B cell (primary cell): ENCODE results near the gene ANKRD61. TPM values are rescaled to one million over a fixed set of nuclear protein-coding genes. Genes with fewer than 3 reads are reported as not detected.

Experiments
- ATAC-seq: fragments of 200-7000 bp; cut with Tn5 transposase; one replicate; pipeline ENCODE4 v1.10.0; 2021; ENCODE audit warnings: low read depth, mild to moderate bottlenecking, moderate number of reproducible peaks, moderate library complexity
- CTCF ChIA-PET: fragments of 350-600 bp; sonication (Branson Sonifier 250); formaldehyde crosslinking; loops from one replicate; lab custom pipeline; 2021; ENCODE audit warnings: antibody characterized with exemption, inconsistent platforms; lab: Charles Lee
- POLR2A ChIA-PET: fragments of 350-600 bp; sonication (Branson Sonifier 250); formaldehyde crosslinking; loops from one replicate; lab custom pipeline; 2021; ENCODE audit warnings: antibody characterized with exemption; lab: Charles Lee
- DNase-seq: peaks from one replicate; pipeline ENCODE4 v3.0.0; 2013
- H2AFZ ChIP-seq: 2 replicates; pipeline ENCODE4 v1.6.1; 2012; ENCODE audit warnings: mild to moderate bottlenecking, low read depth, low read length; ENCODE audit not compliant: insufficient read depth, poor library complexity, severe bottlenecking
- H3K27ac ChIP-seq, 2 donors: 1 replicate in 1 of 2; 2 replicates in 1 of 2; pipeline ENCODE4 v1.5.1; 2012 to 2013; ENCODE audit warnings: low read length in 2 of 2, mild to moderate bottlenecking in 2 of 2, moderate library complexity in 1 of 2
- H3K27me3 ChIP-seq, 4 experiments: fragments of 200-600 bp in 1 of 4; sonication (generic) in 1 of 4; replicated peaks in 1 of 4; 1 replicate in 2 of 4; 2 replicates in 2 of 4; pipeline versions ENCODE4 v1.6.1 to v1.7.0; 2013 to 2016; ENCODE audit warnings: low read length in 3 of 4, mild to moderate bottlenecking in 2 of 4, mixed read lengths in 1 of 4, moderate library complexity in 1 of 4; ENCODE audit not compliant: insufficient read depth in 4 of 4, control insufficient read depth in 3 of 4; ENCODE audit errors: control extremely low read depth in 1 of 4
- H3K36me3 ChIP-seq, 2 experiments: replicated peaks in 1 of 2; 1 replicate in 1 of 2; 2 replicates in 1 of 2; pipeline versions ENCODE4 v1.6.1 to v1.7.1; 2013; ENCODE audit warnings: low read length in 1 of 2; ENCODE audit not compliant: insufficient read depth in 2 of 2, control insufficient read depth in 1 of 2; ENCODE audit errors: control extremely low read depth in 1 of 2, extremely low read depth in 1 of 2
- H3K4me1 ChIP-seq, 2 donors: fragments of 200-600 bp in 1 of 2; sonication (generic) in 1 of 2; 1 replicate in 1 of 2; 2 replicates in 1 of 2; pipeline versions ENCODE4 v1.5.1 to v1.6.1; 2013 to 2017; ENCODE audit warnings: low read length in 2 of 2; ENCODE audit not compliant: control insufficient read depth in 2 of 2, insufficient read depth in 2 of 2
- H3K4me2 ChIP-seq: replicated peaks from 2 replicates; pipeline ENCODE3; 2012; ENCODE audit warnings: mild to moderate bottlenecking, low read depth, low read length; ENCODE audit not compliant: poor library complexity, severe bottlenecking
- H3K4me3 ChIP-seq, 5 experiments: fragments of 200-600 bp in 1 of 5; sonication (generic) in 1 of 5; 1 replicate in 3 of 5; 2 replicates in 2 of 5; pipeline versions ENCODE4 v1.5.1 to v1.7.0; 2011 to 2016; ENCODE audit warnings: low read length in 4 of 5, mild to moderate bottlenecking in 4 of 5, low read depth in 2 of 5, control low read depth in 1 of 5, moderate library complexity in 1 of 5; ENCODE audit not compliant: insufficient read depth in 1 of 5; ENCODE audit errors: control extremely low read depth in 1 of 5, extremely low read depth in 1 of 5
- H3K79me2 ChIP-seq: fragments of 200-600 bp; sonication (generic); one replicate; pipeline ENCODE4 v1.6.0; 2016; ENCODE audit warnings: low read length; ENCODE audit not compliant: control insufficient read depth, insufficient read depth
- H3K9ac ChIP-seq: fragments of 200-600 bp; sonication (generic); 2 replicates; pipeline ENCODE4 v1.6.1; 2017; ENCODE audit warnings: mild to moderate bottlenecking, low read length, moderate library complexity
- H3K9me3 ChIP-seq, 3 donors: one replicate each; pipeline versions ENCODE4 v1.6.1 to v1.7.1; 2013; ENCODE audit warnings: low read length in 2 of 3; ENCODE audit not compliant: control insufficient read depth in 2 of 3, insufficient read depth in 1 of 3; ENCODE audit errors: control extremely low read depth in 1 of 3
- H4K20me1 ChIP-seq: 2 replicates; pipeline ENCODE4 v1.6.0; 2012; ENCODE audit warnings: mild to moderate bottlenecking, low read length; ENCODE audit not compliant: insufficient read depth, control insufficient read depth, poor library complexity, severe bottlenecking
- H3K27ac Mint-ChIP-seq: one replicate; pipeline ENCODE4 v1.8.0; 2021; ENCODE audit warnings: mixed read lengths
- H3K27me3 Mint-ChIP-seq: one replicate; pipeline ENCODE4 v1.8.0; 2021; ENCODE audit warnings: mixed read lengths
- H3K4me1 Mint-ChIP-seq: one replicate; pipeline ENCODE4 v1.8.0; 2021; ENCODE audit warnings: mixed read lengths
- H3K4me3 Mint-ChIP-seq: one replicate; pipeline ENCODE4 v1.8.0; 2021; ENCODE audit warnings: mixed read lengths
- H3K9me3 Mint-ChIP-seq: one replicate; pipeline ENCODE4 v1.8.0; 2022; ENCODE audit warnings: mixed read lengths; ENCODE audit not compliant: insufficient read depth
- EZH2 ChIP-seq: IDR thresholded peaks from 2 replicates; pipeline ENCODE4 v1.6.1; 2012; ENCODE audit warnings: borderline replicate concordance, low read depth, mild to moderate bottlenecking, moderate library complexity, low read length; ENCODE audit not compliant: insufficient read depth, poor library complexity, severe bottlenecking
- WGBS: methylation state at CpG from one replicate; pipeline ENCODE4 v1.1.5; 2013; ENCODE audit warnings: missing lambda C conversion rate; ENCODE audit not compliant: insufficient coverage; 5-methylcytosine and 5-hydroxymethylcytosine counted together
- intact Hi-C: fragments of 100-400 bp; cut with micrococcal nuclease; formaldehyde crosslinking; loops from one replicate; pipeline ENCODE4 v1.10.0; 2022
- polyA plus RNA-seq: library from polyadenylated mRNA; depleted of rRNA; stranded (reverse); fragments of >200 nt; gene quantifications from 2 replicates; pipeline ENCODE4 v1.2.3, GENCODE V29; 2012
- total RNA-seq, 2 donors: library from RNA; stranded (reverse); fragments of 120-200 nt in 1 of 2; gene quantifications; 1 replicate in 1 of 2; 2 replicates in 1 of 2; pipeline versions ENCODE4 v1.2.3 to v1.2.4, GENCODE V29; 2013 to 2022
- TF ChIP-seq, protein P1 (sequence below): fragments of 200-600 bp; IDR thresholded peaks from one replicate; pipeline ENCODE4 v1.8.0; 2022; ENCODE audit warnings: antibody characterized with exemption, mild to moderate bottlenecking

The ANKRD61 gene
- total and polyA plus RNA-seq, 2 donors (not counting 1 experiment from before 2014, with no cell fraction given): 0.13 TPM; not detected in 1

DNA sequence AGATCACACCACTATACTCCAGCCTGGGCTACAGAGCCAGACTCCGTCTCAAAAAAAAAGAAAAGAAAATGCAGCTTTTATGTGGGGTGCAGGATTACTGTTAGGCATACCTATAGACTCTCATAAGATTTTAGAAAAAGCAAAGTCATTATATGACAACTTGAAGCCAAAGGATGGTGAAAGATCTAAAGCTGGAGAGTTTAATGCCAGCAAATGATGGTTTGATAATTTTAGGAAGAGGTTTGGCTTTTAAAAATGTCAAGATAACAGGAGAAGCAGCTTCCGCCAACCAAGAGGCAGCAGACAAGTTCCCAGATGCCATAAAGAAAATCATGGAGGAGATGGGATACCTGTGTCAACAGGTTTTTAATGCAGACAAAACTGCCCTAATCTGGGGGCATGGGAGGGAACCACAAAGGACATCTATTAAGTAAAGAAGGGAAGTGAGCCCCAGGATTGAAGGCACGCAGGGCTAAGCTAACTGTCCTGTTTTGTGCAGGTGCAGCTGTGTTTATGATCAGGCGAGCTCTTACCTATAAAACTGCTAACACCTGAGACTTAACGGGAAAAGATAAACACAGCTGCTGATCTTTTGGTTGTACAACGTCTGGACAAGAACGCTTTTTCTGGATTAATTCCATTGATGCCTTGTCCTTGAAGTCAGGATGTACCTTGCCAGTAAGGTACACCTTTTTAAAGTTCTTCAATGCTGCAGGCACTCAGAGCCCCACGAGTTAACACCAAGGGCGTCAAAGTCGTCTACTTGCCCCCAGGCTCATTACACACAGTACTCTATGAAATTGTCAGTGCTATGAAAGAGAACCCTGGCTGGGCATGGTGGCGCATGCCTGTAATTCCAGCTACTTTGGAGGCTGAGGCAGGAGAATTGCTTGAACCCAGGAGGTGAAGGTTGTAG, 10.5 kb upstream of the ANKRD61 start:
- no peak overlapping the region for H3K4me3 ChIP-seq
- no peak overlapping the region for H3K27ac ChIP-seq
- POLR2A ChIA-PET: interaction anchor here (0.7 kb wide), 1 partner anchor 1160 kb away, joined by 13 read pairs; no protein-coding TSS in a partner anchor
- Mint-ChIP-seq H3K27me3 (no peaks in the 10 kb centered on the region), H3K9me3 (no peaks in the 10 kb centered on the region), H3K27ac (no peak overlapping the region), H3K4me3 (no peak overlapping the region), H3K4me1 (peaks cover 5% of the 10 kb centered on the region)
- peaks cover 2% of the 10 kb centered on the region for H3K79me2 ChIP-seq
- intact Hi-C loops: no loop called here
- DNase-seq: no peak
- CTCF ChIA-PET: interaction anchor here (1.4 kb wide), 1 partner anchor 12 kb away, joined by 4 read pairs; the partner anchor contains the start of genes AIMP2 and PMS2
- no peaks in the 10 kb centered on the region for H3K27me3 ChIP-seq
- WGBS: 97% methylated on average over 5 of the region's 11 CpGs
- no peak for ATAC-seq
- H3K4me1 ChIP-seq: peaks cover 0 to 1% of the 10 kb centered on the region in 2 donors
- no peaks in the 10 kb centered on the region for H3K9me3 ChIP-seq
- no peak overlapping the region for H3K9ac ChIP-seq
- H4K20me1 ChIP-seq: no peaks in the 10 kb centered on the region
- peaks cover 13 to 77% of the 10 kb centered on the region in 2 experiments for H3K36me3 ChIP-seq
- H2AFZ ChIP-seq: no peak overlapping the region
- H3K4me2 ChIP-seq: no peak overlapping the region
- no peak for TF ChIP-seq EZH2
- TF ChIP-seq, protein P1, sequence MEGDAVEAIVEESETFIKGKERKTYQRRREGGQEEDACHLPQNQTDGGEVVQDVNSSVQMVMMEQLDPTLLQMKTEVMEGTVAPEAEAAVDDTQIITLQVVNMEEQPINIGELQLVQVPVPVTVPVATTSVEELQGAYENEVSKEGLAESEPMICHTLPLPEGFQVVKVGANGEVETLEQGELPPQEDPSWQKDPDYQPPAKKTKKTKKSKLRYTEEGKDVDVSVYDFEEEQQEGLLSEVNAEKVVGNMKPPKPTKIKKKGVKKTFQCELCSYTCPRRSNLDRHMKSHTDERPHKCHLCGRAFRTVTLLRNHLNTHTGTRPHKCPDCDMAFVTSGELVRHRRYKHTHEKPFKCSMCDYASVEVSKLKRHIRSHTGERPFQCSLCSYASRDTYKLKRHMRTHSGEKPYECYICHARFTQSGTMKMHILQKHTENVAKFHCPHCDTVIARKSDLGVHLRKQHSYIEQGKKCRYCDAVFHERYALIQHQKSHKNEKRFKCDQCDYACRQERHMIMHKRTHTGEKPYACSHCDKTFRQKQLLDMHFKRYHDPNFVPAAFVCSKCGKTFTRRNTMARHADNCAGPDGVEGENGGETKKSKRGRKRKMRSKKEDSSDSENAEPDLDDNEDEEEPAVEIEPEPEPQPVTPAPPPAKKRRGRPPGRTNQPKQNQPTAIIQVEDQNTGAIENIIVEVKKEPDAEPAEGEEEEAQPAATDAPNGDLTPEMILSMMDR: no peak

DNA sequence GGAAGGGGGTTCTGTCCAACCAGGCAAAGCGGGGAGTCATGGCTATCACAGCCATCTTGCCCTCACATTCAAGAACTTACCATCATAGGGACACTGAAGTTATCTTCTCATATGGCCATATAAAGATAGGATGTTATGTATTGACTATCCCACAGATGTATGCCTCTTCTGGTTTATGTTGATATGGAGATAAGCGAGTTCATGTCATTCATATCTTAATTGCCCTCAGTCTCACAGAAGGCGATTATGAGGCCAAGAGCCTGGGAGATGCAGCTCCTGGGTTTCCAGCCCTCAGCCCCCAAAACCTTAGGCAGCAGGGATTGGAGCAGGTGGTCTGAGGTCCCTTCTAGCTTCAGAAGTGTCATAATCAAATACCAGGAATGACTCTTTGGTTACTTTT, 8.5 kb upstream of the ANKRD61 start:
- peaks cover 9% of the 10 kb centered on the region for H3K79me2 ChIP-seq
- ATAC-seq (no peak), DNase-seq (no peak)
- H3K27ac ChIP-seq: no peak overlapping the region
- no peaks in the 10 kb centered on the region for H4K20me1 ChIP-seq
- Mint-ChIP-seq H3K4me3 (no peak overlapping the region), H3K27me3 (no peaks in the 10 kb centered on the region), H3K9me3 (no peaks in the 10 kb centered on the region), H3K4me1 (peaks cover 21% of the 10 kb centered on the region), H3K27ac (no peak overlapping the region)
- no peak overlapping the region for H3K9ac ChIP-seq
- POLR2A ChIA-PET: no interaction called here
- TF ChIP-seq EZH2: no peak
- TF ChIP-seq, protein P1: no peak
- peaks cover 13 to 76% of the 10 kb centered on the region in 2 experiments for H3K36me3 ChIP-seq
- H3K9me3 ChIP-seq: no peaks in the 10 kb centered on the region
- intact Hi-C loops: no loop called here
- H3K4me3 ChIP-seq: no peak overlapping the region
- no peaks in the 10 kb centered on the region for H3K27me3 ChIP-seq
- H3K4me2 ChIP-seq: no peak overlapping the region
- 100% methylated on average over 1 of the region's 3 CpGs for WGBS
- no peak overlapping the region for H2AFZ ChIP-seq
- CTCF ChIA-PET: interaction anchor here (1.7 kb wide), 1 partner anchor 38 kb away, joined by 3 read pairs; no protein-coding TSS in a partner anchor
- H3K4me1 ChIP-seq: peaks cover 15 to 22% of the 10 kb centered on the region in 2 donors
